ENCODE measurements around the gene COPZ1.
"Not testable (repeated sequence)": the region's sequence is repeated elsewhere in the genome, so short reads cannot be mapped to it uniquely, and the experiment has no call there.

GRCh38 chr12:54325442-54326109, 645 bp downstream of the COPZ1 start:
- TF ChIP-seq CTCF, POLR2A (IDR thresholded peaks at IDR 0.05): not testable (repeated sequence)

All from thyroid gland (tissue), 4 donors.